Peyer's patch (tissue), 4 donors: ENCODE results near the gene SKIL. TPM values are rescaled to one million over a fixed set of nuclear protein-coding genes. Genes with fewer than 3 reads are reported as not detected.

Experiments used
- DNase-seq, 3 donors: peaks; one replicate each; pipeline ENCODE4 v3.0.0-alpha.2; 2017 to 2019
- H3K27ac ChIP-seq, 4 donors: fragments of 200-600 bp; sonication (generic); one replicate each; pipeline ENCODE4 v1.5.1; 2016 to 2019
- H3K27me3 ChIP-seq, 2 donors: fragments of 200-600 bp; sonication (generic); one replicate each; pipeline ENCODE4 v1.5.1; 2019
- H3K36me3 ChIP-seq, 3 donors: fragments of 200-600 bp; sonication (generic); one replicate each; pipeline ENCODE4 v1.5.1; 2016 to 2019
- H3K4me1 ChIP-seq, 4 donors: fragments of 200-600 bp; sonication (generic); one replicate each; pipeline ENCODE4 v1.5.1; 2016 to 2019
- H3K4me3 ChIP-seq, 4 donors: fragments of 200-600 bp; sonication (generic); 1 replicate in 3 of 4; 2 replicates in 1 of 4; pipeline ENCODE4 v1.5.1; 2016 to 2019; ENCODE audit warnings: mild to moderate bottlenecking in 1 of 4
- H3K9me3 ChIP-seq, 4 donors: fragments of 200-600 bp; sonication (generic); one replicate each; pipeline ENCODE4 v1.5.1; 2016 to 2019; ENCODE audit warnings: mild to moderate bottlenecking in 1 of 4
- CTCF ChIP-seq, 6 experiments: fragments of 450-650 bp in 4 of 6; fragments of 200-600 bp in 2 of 6; sonication (generic) in 1 of 6; IDR thresholded peaks; one replicate each; pipeline ENCODE4 v1.5.1; 2017 to 2019; ENCODE audit warnings: antibody characterized with exemption in 6 of 6, mild to moderate bottlenecking in 3 of 6, moderate library complexity in 1 of 6
- POLR2A ChIP-seq, 2 donors: fragments of 450-650 bp; IDR thresholded peaks; one replicate each; pipeline ENCODE4 v1.5.1; 2017; ENCODE audit warnings: antibody characterized with exemption in 2 of 2, mild to moderate bottlenecking in 2 of 2, moderate library complexity in 2 of 2
- total RNA-seq, 4 donors: library from RNA; depleted of rRNA; stranded (reverse); fragments of >200 nt; gene quantifications; one replicate each; pipeline ENCODE4 v1.1.0, GENCODE V29; 2016

The SKIL gene
- total RNA-seq, 4 donors from 2014 or later: 22.5 to 78.4 (median 43.5) TPM

- Histone ChIP-seq H3K4me3 (no peak overlapping the region), H3K27ac (no peak overlapping the region), H3K4me1 (peaks cover 9 to 23% (median 14%) of the 10 kb centered on the region in 4 donors), H3K36me3 (no peaks in the 10 kb centered on the region), H3K9me3 (no peaks in the 10 kb centered on the region), H3K27me3 (peaks cover 0 to 6% of the 10 kb centered on the region in 2 donors)
- TF ChIP-seq POLR2A (IDR thresholded peaks at IDR 0.05): no peak
- TF ChIP-seq CTCF (IDR thresholded peaks at IDR 0.05): no peak
- DNase-seq: no peak
Observed at GRCh38 chr3:170421758-170422157, 64.2 kb downstream of the SKIL start.

- H3K36me3 ChIP-seq: no peaks in the 10 kb centered on the region
- no peak overlapping the region for H3K27ac ChIP-seq
- no peaks in the 10 kb centered on the region for H3K9me3 ChIP-seq
- no peak for TF ChIP-seq POLR2A (IDR thresholded peaks at IDR 0.05)
- TF ChIP-seq CTCF (IDR thresholded peaks at IDR 0.05): no peak
- H3K4me3 ChIP-seq: no peak overlapping the region
- no peak for DNase-seq
- H3K4me1 ChIP-seq: peaks cover 9 to 21% (median 14%) of the 10 kb centered on the region in 4 donors
- peaks cover 0 to 6% of the 10 kb centered on the region in 2 donors for H3K27me3 ChIP-seq
Observed at GRCh38 chr3:170423001-170423615, 65.6 kb downstream of the SKIL start.

GRCh38 chr3:170424879-170425278 is 67.4 kb downstream of the SKIL start:
- no peaks in the 10 kb centered on the region for H3K9me3 ChIP-seq
- no peaks in the 10 kb centered on the region for H3K27me3 ChIP-seq
- H3K4me3 ChIP-seq: no peak overlapping the region
- TF ChIP-seq POLR2A (IDR thresholded peaks at IDR 0.05) (no peak), CTCF (IDR thresholded peaks at IDR 0.05) (no peak)
- H3K36me3 ChIP-seq: no peaks in the 10 kb centered on the region
- no peak overlapping the region for H3K27ac ChIP-seq
- DNase-seq: no peak
- peaks cover 0 to 4% (median under 1%) of the 10 kb centered on the region in 4 donors for H3K4me1 ChIP-seq

- H3K9me3 ChIP-seq: no peaks in the 10 kb centered on the region
- H3K27me3 ChIP-seq: no peaks in the 10 kb centered on the region
- no peaks in the 10 kb centered on the region for H3K4me1 ChIP-seq
- no peak overlapping the region for H3K27ac ChIP-seq
- no peak for DNase-seq
- H3K36me3 ChIP-seq: no peaks in the 10 kb centered on the region
- TF ChIP-seq POLR2A (IDR thresholded peaks at IDR 0.05) (no peak), CTCF (IDR thresholded peaks at IDR 0.05) (no peak)
- no peak overlapping the region for H3K4me3 ChIP-seq
Observed at GRCh38 chr3:170425491-170426239, 68.2 kb downstream of the SKIL start.

GRCh38 chr3:170426240-170426797 is 68.8 kb downstream of the SKIL start:
- no peak for DNase-seq
- no peak overlapping the region for H3K4me3 ChIP-seq
- no peaks in the 10 kb centered on the region for H3K4me1 ChIP-seq
- no peaks in the 10 kb centered on the region for H3K9me3 ChIP-seq
- no peaks in the 10 kb centered on the region for H3K36me3 ChIP-seq
- no peak overlapping the region for H3K27ac ChIP-seq
- no peak for TF ChIP-seq CTCF (IDR thresholded peaks at IDR 0.05)
- TF ChIP-seq POLR2A (IDR thresholded peaks at IDR 0.05): no peak
- H3K27me3 ChIP-seq: no peaks in the 10 kb centered on the region
